Measurements from ENCODE around the gene ERI2.

ERI2 gene

GRCh38 chr16:20822521-20823325 lies 16.5 kb upstream of the ERI2 start:
- POLR2A ChIA-PET, result no interaction called here

GRCh38 chr16:20821682-20822081 lies 15.4 kb upstream of the ERI2 start:
- 74% methylated on average over 2 of the region's 4 CpGs for WGBS (ENCODE audit: insufficient coverage)
- CTCF ChIA-PET, result interaction anchor here (1.2 to 1.5 kb wide), 2 partner anchors 9 to 13 kb away, joined by 3 read pairs; no protein-coding TSS in a partner anchor
- Histone ChIP-seq H3K27me3 (replicated peaks in 2 of 5; ENCODE audit: control insufficient read depth in 4 of 5, insufficient read depth in 5 of 5, low read length in 4 of 5) (no peaks in the 10 kb centered on the region), H3K4me1 (ENCODE audit: control extremely low read depth in 1 of 4, control insufficient read depth in 4 of 4, insufficient read depth in 4 of 4, low read length in 3 of 4) (peaks cover 19 to 35% (median 25%) of the 10 kb centered on the region in 4 experiments), H3K27ac (ENCODE audit: insufficient read depth in 1 of 2, low read depth in 1 of 2, low read length in 2 of 2, poor library complexity in 1 of 2, severe bottlenecking in 2 of 2) (no peak overlapping the region), H3K4me3 (ENCODE audit: control insufficient read depth in 1 of 7, extremely low read depth in 1 of 7, insufficient read depth in 4 of 7, low read depth in 2 of 7, low read length in 6 of 7) (no peak overlapping the region), H3K9me3 (ENCODE audit: control extremely low read depth in 1 of 5, control insufficient read depth in 4 of 5, insufficient read depth in 2 of 5, low read depth in 1 of 5, low read length in 4 of 5) (no peaks in the 10 kb centered on the region), H3K36me3 (ENCODE audit: control insufficient read depth in 4 of 4, insufficient read depth in 4 of 4, low read length in 3 of 4) (peaks cover 12 to 74% (median 30%) of the 10 kb centered on the region in 4 experiments)
- no peak for DNase-seq
- POLR2A ChIA-PET, result no interaction called here

More at GRCh38 chr16:20822521-20823325, 16.5 kb upstream of the ERI2 start:
- peak overlapping the region in 1 of 7 experiments; percentile 37 for H3K4me3 ChIP-seq (ENCODE audit: control insufficient read depth in 1 of 7, extremely low read depth in 1 of 7, insufficient read depth in 4 of 7, low read depth in 2 of 7, low read length in 6 of 7)
- CTCF ChIA-PET, result interaction anchor here (1.0 to 3.7 kb wide), 4 partner anchors 9 to 30 kb away, joined by 3 to 18 read pairs (median 3); no protein-coding TSS in a partner anchor
- no CpG with 5 or more reads among the region's 3 CpGs for WGBS (ENCODE audit: insufficient coverage)
- no peak overlapping the region for H3K27ac ChIP-seq (ENCODE audit: insufficient read depth in 1 of 2, low read depth in 1 of 2, low read length in 2 of 2, poor library complexity in 1 of 2, severe bottlenecking in 2 of 2)
- H3K4me1 ChIP-seq (ENCODE audit: control extremely low read depth in 1 of 4, control insufficient read depth in 4 of 4, insufficient read depth in 4 of 4, low read length in 3 of 4), result peaks cover 17 to 35% (median 25%) of the 10 kb centered on the region in 4 experiments
- H3K9me3 ChIP-seq (ENCODE audit: control extremely low read depth in 1 of 5, control insufficient read depth in 4 of 5, insufficient read depth in 2 of 5, low read depth in 1 of 5, low read length in 4 of 5), result no peaks in the 10 kb centered on the region
- no peaks in the 10 kb centered on the region for H3K27me3 ChIP-seq (replicated peaks in 2 of 5; ENCODE audit: control insufficient read depth in 4 of 5, insufficient read depth in 5 of 5, low read length in 4 of 5)
- peak in 1 of 3 donors; percentile 46 for DNase-seq
- peaks cover 12 to 73% (median 31%) of the 10 kb centered on the region in 4 experiments for H3K36me3 ChIP-seq (ENCODE audit: control insufficient read depth in 4 of 4, insufficient read depth in 4 of 4, low read length in 3 of 4)

GRCh38 chr16:20818929-20819585 lies 12.8 kb upstream of the ERI2 start:
- H3K4me1 ChIP-seq (ENCODE audit: control extremely low read depth in 1 of 4, control insufficient read depth in 4 of 4, insufficient read depth in 4 of 4, low read length in 3 of 4), result peaks cover 26 to 50% (median 34%) of the 10 kb centered on the region in 4 experiments
- peaks cover 6 to 69% (median 26%) of the 10 kb centered on the region in 4 experiments for H3K36me3 ChIP-seq (ENCODE audit: control insufficient read depth in 4 of 4, insufficient read depth in 4 of 4, low read length in 3 of 4)
- no peak overlapping the region for H3K4me3 ChIP-seq (ENCODE audit: control insufficient read depth in 1 of 7, extremely low read depth in 1 of 7, insufficient read depth in 4 of 7, low read depth in 2 of 7, low read length in 6 of 7)
- no peak for DNase-seq
- 90% methylated on average over 2 of the region's 4 CpGs for WGBS (ENCODE audit: insufficient coverage)
- no peaks in the 10 kb centered on the region for H3K9me3 ChIP-seq (ENCODE audit: control extremely low read depth in 1 of 5, control insufficient read depth in 4 of 5, insufficient read depth in 2 of 5, low read depth in 1 of 5, low read length in 4 of 5)
- H3K27ac ChIP-seq (ENCODE audit: insufficient read depth in 1 of 2, low read depth in 1 of 2, low read length in 2 of 2, poor library complexity in 1 of 2, severe bottlenecking in 2 of 2), result no peak overlapping the region
- ChIA-PET CTCF (interaction anchor here (1.1 to 1.5 kb wide), 3 partner anchors 13 to 265 kb away, joined by 3 to 6 read pairs (median 4); partner anchors contain the start of genes ERI2 and REXO5), POLR2A (no interaction called here)
- H3K27me3 ChIP-seq (replicated peaks in 2 of 5; ENCODE audit: control insufficient read depth in 4 of 5, insufficient read depth in 5 of 5, low read length in 4 of 5), result no peaks in the 10 kb centered on the region

- Histone ChIP-seq H3K36me3 (ENCODE audit: control insufficient read depth in 4 of 4, insufficient read depth in 4 of 4, low read length in 3 of 4) (peaks cover 3 to 64% (median 23%) of the 10 kb centered on the region in 4 experiments), H3K4me3 (ENCODE audit: control insufficient read depth in 1 of 7, extremely low read depth in 1 of 7, insufficient read depth in 4 of 7, low read depth in 2 of 7, low read length in 6 of 7) (peak overlapping the region in 2 of 7 experiments; percentile 43), H3K27ac (ENCODE audit: insufficient read depth in 1 of 2, low read depth in 1 of 2, low read length in 2 of 2, poor library complexity in 1 of 2, severe bottlenecking in 2 of 2) (peak overlapping the region in 1 of 2 experiments; percentile 23), H3K4me1 (ENCODE audit: control extremely low read depth in 1 of 4, control insufficient read depth in 4 of 4, insufficient read depth in 4 of 4, low read length in 3 of 4) (peaks cover 8 to 58% (median 30%) of the 10 kb centered on the region in 4 experiments), H3K27me3 (replicated peaks in 2 of 5; ENCODE audit: control insufficient read depth in 4 of 5, insufficient read depth in 5 of 5, low read length in 4 of 5) (no peaks in the 10 kb centered on the region), H3K9me3 (ENCODE audit: control extremely low read depth in 1 of 5, control insufficient read depth in 4 of 5, insufficient read depth in 2 of 5, low read depth in 1 of 5, low read length in 4 of 5) (no peaks in the 10 kb centered on the region)
- 0% methylated on average over 1 of the region's 4 CpGs for WGBS (ENCODE audit: insufficient coverage)
- peak; percentile 67 to 96 (median 94) for DNase-seq
- ChIA-PET POLR2A (no interaction called here), CTCF (interaction anchor here (0.9 to 7.0 kb wide), 5 partner anchors 10 to 124 kb away, joined by 3 to 41 read pairs (median 3); no protein-coding TSS in a partner anchor)
Observed at GRCh38 chr16:20814784-20815183, 8.5 kb upstream of the ERI2 start.

- WGBS (ENCODE audit: insufficient coverage), result 80% methylated on average over 2 of the region's 2 CpGs
- Histone ChIP-seq H3K4me3 (ENCODE audit: control insufficient read depth in 1 of 7, extremely low read depth in 1 of 7, insufficient read depth in 4 of 7, low read depth in 2 of 7, low read length in 6 of 7) (no peak overlapping the region), H3K9me3 (ENCODE audit: control extremely low read depth in 1 of 5, control insufficient read depth in 4 of 5, insufficient read depth in 2 of 5, low read depth in 1 of 5, low read length in 4 of 5) (no peaks in the 10 kb centered on the region), H3K27me3 (replicated peaks in 2 of 5; ENCODE audit: control insufficient read depth in 4 of 5, insufficient read depth in 5 of 5, low read length in 4 of 5) (no peaks in the 10 kb centered on the region), H3K4me1 (ENCODE audit: control extremely low read depth in 1 of 4, control insufficient read depth in 4 of 4, insufficient read depth in 4 of 4, low read length in 3 of 4) (peaks cover 8 to 79% (median 47%) of the 10 kb centered on the region in 4 experiments), H3K36me3 (ENCODE audit: control insufficient read depth in 4 of 4, insufficient read depth in 4 of 4, low read length in 3 of 4) (peaks cover 0 to 45% (median 12%) of the 10 kb centered on the region in 4 experiments), H3K27ac (ENCODE audit: insufficient read depth in 1 of 2, low read depth in 1 of 2, low read length in 2 of 2, poor library complexity in 1 of 2, severe bottlenecking in 2 of 2) (no peak overlapping the region)
- CTCF ChIA-PET, result interaction anchor here (1.0 to 7.0 kb wide), 4 partner anchors 8 to 34 kb away, joined by 3 to 41 read pairs (median 11); no protein-coding TSS in a partner anchor
- POLR2A ChIA-PET, result no interaction called here
- DNase-seq, result no peak
Observed at GRCh38 chr16:20812510-20812909, 6.2 kb upstream of the ERI2 start.

GRCh38 chr16:20811889-20812439 lies 5.7 kb upstream of the ERI2 start:
- Histone ChIP-seq H3K27me3 (replicated peaks in 2 of 5; ENCODE audit: control insufficient read depth in 4 of 5, insufficient read depth in 5 of 5, low read length in 4 of 5) (no peaks in the 10 kb centered on the region), H3K36me3 (ENCODE audit: control insufficient read depth in 4 of 4, insufficient read depth in 4 of 4, low read length in 3 of 4) (peaks cover 0 to 39% (median 10%) of the 10 kb centered on the region in 4 experiments), H3K4me1 (ENCODE audit: control extremely low read depth in 1 of 4, control insufficient read depth in 4 of 4, insufficient read depth in 4 of 4, low read length in 3 of 4) (peaks cover 8 to 85% (median 51%) of the 10 kb centered on the region in 4 experiments), H3K4me3 (ENCODE audit: control insufficient read depth in 1 of 7, extremely low read depth in 1 of 7, insufficient read depth in 4 of 7, low read depth in 2 of 7, low read length in 6 of 7) (no peak overlapping the region), H3K27ac (ENCODE audit: insufficient read depth in 1 of 2, low read depth in 1 of 2, low read length in 2 of 2, poor library complexity in 1 of 2, severe bottlenecking in 2 of 2) (no peak overlapping the region), H3K9me3 (ENCODE audit: control extremely low read depth in 1 of 5, control insufficient read depth in 4 of 5, insufficient read depth in 2 of 5, low read depth in 1 of 5, low read length in 4 of 5) (no peaks in the 10 kb centered on the region)
- ChIA-PET POLR2A (interaction anchor here (0.6 kb wide), 1 partner anchor 61 kb away, joined by 5 read pairs; no protein-coding TSS in a partner anchor), CTCF (interaction anchor here (1.0 to 7.0 kb wide), 5 partner anchors 9 to 39 kb away, joined by 3 to 41 read pairs (median 4); no protein-coding TSS in a partner anchor)
- WGBS (ENCODE audit: insufficient coverage), result 97% methylated on average over 6 of the region's 10 CpGs
- DNase-seq, result no peak

Data from common myeloid progenitor, CD34-positive (primary cell).